ENCODE data around the gene TEC.
"Not testable (repeated sequence)": the region's sequence is repeated elsewhere in the genome, so short reads cannot be mapped to it uniquely, and the experiment has no call there.

The TEC gene

DNA sequence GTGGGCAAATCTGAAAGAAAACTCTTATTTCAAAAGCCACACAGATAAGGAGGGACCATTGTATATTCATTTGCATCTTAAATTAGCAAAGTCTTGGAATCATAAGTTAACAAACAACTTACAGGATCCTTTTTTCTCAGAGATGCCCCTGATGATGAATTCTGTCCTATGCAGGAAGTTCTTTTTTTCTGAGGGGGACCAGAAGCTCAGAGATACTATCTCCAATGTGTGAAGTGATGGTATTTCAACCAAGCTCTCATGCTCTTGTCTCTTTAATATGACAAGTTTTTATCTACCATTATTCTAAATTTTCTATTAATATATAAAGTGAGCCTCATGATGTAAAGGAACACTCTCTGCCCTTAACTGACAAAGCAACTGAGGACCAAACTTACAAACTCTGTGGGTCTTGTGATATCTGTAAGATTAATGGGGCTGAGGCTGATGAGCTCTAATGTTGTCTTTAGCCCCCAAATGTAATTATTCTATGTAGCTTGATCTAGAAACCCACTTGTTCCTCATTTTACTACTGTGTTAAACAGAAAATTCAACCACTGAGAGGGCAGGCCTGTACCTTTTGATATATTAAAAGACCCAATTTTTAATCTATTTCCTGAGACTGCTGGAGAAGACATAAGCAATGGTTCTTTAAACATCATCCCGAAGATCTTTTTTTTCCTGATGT lies 27.0 kb downstream of the TEC start:
- DNase-seq (ENCODE audit: low read depth) = no peak

DNA sequence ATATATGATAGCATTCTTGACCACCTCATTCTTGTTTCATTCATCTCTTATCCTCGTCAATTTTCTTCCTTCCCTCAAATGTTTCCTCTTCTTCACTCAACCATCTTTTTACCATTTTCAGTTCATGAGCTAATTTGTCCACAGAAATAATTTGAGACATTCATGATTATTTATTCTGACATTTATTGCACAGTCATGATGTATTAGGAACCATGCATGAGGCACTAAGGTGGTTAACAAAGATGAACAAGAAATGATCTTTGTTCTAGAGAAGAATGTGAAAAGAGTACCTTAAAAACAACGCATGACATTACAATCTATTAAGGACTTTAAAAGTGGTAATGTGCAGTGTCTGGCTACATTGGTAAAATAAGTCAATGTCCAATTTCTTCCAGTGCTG lies 27.9 kb downstream of the TEC start:
- DNase-seq (ENCODE audit: low read depth) = no peak

DNA sequence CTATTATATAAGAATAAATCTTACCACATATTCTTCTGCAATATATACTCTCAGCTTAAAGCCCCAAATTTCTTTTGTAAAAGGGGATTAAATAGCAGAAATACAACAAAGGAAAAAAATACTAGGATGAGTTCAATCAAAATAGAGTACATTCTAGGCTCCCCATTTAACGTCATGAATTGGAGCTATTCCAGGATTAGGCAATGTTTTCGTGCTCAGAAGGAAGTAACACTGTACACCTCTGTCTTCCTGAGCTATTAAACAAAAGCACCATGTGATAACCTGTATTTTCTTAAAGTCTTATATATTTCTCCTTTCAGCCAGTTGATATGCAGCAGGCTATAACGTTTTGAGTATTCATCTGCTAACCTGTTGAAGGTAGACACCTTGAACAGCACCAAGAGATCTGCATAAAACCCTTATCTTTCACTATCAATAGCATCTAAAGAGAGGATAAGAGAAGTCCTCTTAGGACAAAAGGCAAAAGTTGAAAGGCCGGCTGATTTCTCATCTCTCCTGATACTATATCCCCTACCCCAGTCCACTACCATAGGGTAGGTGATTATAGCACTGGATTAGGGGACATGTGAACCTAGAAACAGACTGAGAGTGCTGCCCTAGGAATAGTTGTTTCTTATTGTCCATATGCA lies 31.5 kb downstream of the TEC start:
- no peak for DNase-seq (ENCODE audit: low read depth)

DNA sequence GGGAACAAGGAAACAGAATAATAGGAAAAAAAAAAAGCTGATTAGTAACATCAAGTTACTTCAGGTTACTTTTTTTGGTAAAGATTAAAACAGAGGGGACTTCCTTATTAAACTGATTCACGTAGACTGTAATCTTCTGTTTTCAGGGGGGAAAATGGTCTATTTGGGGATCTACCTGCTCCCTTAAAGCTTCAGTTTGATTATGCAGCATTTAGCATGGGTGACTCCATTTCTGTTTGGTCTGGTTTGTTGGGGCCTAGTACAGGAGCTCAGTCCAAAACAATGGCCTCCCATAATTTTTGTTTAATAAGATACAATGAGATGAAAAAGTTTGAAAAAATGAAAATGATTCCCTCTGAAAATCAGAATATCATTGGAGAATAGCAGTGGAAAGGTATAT lies 34.6 kb downstream of the TEC start:
- no peak for DNase-seq (ENCODE audit: low read depth)

DNA sequence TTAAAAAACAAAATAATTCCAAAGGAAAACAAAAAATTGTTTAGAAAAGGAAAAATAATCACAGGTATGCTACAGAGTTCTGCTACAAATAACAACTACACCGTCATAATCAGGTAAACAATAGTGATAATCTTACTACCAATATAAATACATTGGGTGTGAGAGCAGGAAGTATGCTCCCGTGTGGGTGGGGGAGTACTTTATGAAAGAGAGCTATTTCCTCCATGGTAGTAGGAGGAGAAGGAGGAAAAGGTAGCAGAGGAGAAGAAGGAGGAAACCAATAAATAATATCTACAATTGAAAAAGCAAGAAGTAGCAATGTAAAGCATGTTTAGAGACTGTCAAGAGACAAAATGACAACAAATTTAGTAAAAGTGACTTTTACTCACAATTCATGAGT lies 35.1 kb downstream of the TEC start:
- DNase-seq (ENCODE audit: low read depth) = no peak

DNA sequence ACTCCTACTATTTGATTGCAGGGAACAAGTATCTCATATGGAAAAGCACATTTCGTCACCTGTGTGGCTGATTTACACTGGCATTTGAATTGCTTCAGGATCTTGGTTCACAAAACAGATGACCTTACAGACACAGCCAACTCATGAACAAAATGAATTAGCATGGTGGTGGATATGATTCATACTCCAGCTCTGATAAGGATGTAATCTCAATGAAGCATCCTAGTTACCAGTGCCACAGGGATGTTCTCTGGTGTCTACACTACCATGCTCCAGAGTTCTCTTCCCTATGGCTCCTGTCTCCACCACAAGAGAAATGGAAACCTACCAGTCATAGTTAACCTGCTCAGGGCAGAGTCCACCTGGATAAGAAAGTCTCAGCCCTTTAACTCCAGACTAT lies 40.7 kb downstream of the TEC start:
- no peak for DNase-seq (ENCODE audit: low read depth)

DNA sequence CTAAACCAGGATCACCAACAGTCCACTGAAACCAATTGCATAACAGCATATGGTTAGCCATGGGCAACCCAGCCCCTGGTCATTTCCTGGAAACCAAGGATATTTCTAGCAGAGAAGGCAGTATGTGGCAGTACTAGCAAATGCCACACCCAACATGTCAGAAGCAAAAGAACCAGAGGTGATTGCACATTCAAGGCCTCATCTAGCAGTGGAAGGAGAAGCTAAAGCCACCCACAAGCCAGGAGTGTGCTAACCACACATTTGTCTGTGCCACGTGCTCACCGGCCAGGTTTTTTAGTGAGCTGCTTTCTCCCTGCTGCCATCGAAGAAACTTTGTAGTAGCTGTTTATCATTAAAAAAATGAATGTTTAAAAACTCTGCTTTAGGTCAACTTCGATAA lies 42.0 kb downstream of the TEC start:
- DNase-seq (ENCODE audit: low read depth) = no peak

DNA sequence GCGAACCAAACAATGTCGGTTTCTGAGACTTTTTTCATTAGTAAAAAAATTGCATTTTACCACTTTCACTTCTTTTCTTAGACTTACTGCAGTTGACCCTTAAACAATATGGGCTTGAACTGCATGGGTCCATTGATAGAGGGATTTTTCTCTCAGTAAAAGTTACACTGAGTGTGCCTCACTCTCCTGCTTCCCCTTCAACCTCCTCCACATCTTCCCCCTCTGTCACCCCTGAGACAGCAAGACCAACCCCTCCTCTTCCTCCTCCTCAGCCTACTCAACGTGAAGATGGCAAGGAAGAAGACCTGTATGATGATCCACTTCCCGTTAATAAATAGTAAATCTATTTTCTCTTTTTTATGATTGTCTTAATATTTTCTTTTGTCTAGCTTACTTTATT lies 43.4 kb downstream of the TEC start:
- DNase-seq (ENCODE audit: low read depth) = no peak

DNA sequence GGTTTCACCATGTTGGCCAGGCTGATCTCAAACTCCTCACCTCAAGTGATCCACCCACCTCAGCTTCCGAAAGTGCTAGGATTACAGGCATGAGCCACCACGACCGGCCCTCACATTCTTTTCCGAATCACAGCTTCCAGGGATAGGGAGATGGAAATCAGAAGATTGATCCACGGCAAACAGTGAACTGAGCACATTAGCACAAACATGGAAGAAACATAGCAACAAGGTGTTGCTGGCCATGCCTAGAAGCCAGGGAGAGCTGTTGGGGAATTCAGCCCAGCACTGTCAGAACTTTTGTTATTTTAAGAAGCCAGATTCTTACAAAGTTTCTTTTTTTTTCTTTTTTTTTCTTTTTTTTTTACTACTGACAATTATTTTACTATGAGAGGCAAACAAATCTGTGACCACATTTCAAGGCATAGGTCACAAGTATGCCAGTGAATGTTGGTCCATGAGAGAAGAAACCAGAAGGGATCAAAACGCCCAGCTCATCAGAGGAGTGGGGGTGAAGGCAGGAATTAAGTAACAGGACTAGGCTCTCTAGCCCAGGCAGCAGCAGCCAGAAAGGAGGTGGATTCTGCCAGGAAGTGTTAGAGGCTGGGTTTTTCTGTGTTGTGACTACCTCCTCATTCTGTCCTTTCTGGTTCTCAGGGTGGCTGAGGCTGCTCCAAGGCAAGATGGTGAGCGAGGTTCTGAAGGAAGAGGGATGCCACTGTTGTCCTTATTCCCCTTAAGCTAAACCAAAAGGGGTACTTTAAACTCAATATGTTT lies 44.1 kb downstream of the TEC start:
- no peak for DNase-seq (ENCODE audit: low read depth)

DNA sequence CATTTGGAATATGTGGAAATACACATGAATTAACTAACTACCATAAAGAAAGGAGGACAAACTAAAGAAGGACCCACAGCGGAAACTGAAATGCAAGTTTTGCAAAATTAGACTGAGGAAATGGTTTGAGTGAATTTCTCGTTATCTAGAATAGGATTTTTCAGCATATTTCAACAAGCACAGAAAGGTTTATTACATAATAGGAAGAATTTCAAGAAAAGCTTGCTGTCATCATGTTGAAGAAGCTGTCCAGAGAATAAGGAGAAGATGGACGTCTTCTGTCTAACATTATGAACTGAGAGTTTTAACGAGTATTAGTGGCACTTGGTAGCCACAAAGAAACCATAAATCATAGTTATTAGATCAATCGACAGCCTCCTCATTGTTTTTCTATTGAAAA lies 45.0 kb downstream of the TEC start:
- DNase-seq (ENCODE audit: low read depth) = no peak

DNA sequence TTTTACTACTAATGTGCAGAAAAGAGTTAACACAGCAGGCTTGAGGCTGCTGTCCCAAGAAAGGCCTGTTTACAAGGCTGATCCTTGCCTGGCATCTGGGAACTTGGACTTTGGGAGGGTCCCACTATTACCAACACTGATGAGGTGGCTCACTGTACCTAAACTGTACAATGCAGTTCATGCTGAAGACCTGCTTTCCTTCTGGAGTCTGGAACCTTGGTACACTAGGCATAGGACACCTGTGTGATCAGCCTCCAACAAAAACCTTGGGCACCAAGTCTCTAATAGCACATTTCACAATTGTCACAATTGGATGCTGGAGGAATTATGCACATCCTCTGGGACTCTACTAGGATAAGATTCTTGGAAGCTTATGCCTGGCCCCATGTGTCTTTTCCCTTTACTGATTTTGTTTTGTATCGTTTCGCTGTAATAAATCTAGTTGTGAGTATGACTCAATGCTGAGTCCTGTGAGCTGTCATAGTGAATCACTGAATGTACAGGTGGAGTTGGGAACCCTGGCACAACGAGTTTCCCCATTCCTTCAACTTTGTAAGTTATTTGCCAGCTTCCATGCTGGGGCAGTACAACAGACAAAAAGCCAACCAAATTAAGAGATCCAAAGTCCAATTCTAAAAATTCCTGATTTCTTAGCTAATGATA lies 45.9 kb downstream of the TEC start:
- no peak for DNase-seq (ENCODE audit: low read depth)

DNA sequence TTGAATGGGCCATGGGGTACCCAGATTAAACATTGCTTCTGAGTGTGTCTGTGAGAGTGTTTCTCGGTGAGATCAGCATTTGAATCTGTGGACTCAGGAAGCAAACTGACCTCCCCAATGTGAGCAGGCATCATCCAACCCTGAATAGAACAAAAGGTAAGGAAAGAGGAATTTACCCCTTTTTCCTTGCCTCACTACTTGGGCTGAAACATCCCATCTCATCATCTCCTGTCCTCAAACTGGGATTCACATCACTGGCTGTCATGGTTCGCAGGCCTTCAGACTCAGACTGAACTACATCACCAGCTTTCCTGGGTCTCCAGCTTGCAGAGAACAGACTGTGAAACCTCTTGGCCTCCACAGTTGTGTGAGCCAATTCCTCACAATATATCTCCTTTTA lies 47.1 kb downstream of the TEC start:
- DNase-seq (ENCODE audit: low read depth) = no peak

DNA sequence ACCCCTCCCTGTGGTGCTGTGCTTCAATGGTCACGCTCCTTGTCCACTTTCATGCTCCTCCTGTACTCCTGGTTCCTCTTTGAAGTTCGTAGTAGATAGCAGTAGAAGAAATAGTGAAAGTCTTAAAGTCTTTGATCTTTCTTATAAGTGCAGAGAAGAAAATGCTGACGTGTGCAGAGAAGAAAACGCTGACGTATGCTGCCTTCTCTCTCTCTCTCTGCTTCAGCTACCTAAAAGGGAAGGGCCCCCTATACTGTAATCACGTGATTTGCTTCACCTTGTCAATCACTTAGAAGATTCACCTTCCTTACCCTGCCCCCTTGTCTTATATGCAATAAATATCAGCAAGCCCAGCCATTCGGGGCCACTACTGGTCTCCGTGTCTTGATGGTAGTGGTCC lies 50.2 kb downstream of the TEC start:
- DNase-seq (ENCODE audit: low read depth) = not testable (repeated sequence)

DNA sequence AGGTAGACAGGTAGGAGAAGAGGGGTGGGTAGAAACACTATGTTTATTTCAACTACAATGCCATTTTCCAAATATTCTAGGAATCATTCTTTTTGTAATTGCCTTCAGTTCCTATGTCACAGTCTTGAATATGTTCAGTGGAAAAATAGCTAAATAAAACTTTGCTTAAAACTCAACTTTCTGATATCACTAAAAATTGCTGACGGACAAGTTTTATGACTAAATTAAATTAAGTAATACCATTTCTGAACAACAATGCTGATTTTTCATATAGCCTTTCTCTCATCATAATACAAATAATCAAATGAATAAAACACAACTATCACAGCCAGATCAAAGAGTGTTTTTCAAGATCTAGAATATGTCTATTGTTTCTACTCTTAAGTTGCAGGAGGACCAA lies 53.1 kb downstream of the TEC start:
- no peak for DNase-seq (ENCODE audit: low read depth)

DNA sequence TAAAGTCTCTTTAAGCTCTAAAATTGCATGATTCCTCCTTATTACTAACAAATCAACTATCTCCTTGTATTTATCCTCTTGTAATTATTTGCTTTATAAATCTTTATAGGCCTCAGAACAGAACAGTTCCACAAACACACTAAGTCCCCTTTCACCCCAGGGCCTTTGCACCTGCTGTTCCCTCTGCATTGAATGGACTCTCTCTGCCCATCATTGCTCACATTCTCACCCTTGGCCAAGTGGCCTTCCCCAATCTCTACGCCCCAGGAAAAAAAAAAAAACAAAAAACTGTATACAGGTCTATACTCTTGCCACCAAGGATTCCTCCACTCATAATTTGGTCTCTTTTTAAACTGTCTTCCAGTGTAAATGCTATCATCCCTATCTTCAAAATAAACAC lies 53.7 kb downstream of the TEC start:
- no peak for DNase-seq (ENCODE audit: low read depth)

DNA sequence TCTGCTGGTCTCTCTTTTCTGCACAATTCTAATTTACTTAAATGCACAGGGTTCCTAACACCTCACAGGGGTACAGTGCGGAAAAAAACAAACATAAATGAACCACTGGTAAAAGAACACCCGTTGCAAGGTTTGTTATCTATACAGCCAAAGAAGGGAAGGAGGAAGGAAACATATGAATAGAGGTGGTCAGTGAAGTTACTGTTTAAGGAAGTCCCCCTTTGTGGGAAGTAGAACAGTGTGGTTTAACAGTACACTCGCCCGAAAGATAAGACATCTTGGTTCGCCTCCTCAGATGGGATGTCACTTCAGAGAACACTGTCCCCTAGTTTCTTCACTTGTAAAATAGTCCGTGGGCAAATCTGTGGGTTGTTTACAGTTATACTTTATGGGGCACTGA lies 57.5 kb downstream of the TEC start:
- DNase-seq (ENCODE audit: low read depth) = no peak

DNA sequence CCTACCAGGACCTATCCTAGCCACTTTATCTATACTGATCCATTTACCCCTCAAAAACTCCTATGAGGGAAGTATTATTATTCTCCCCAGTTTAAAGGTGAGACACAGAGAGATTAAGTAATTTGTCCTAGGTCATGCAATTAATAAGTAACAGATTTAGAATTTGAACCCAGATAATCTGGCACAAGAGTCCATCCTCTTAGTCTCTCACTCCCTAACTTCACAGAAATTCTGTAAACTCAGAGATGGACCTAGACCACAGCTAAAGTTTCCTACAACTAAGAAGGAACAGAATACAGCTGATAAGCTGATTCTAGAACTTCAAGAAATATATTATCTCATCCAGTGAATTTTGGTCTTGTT lies 58.7 kb downstream of the TEC start:
- DNase-seq (ENCODE audit: low read depth) = no peak

DNA sequence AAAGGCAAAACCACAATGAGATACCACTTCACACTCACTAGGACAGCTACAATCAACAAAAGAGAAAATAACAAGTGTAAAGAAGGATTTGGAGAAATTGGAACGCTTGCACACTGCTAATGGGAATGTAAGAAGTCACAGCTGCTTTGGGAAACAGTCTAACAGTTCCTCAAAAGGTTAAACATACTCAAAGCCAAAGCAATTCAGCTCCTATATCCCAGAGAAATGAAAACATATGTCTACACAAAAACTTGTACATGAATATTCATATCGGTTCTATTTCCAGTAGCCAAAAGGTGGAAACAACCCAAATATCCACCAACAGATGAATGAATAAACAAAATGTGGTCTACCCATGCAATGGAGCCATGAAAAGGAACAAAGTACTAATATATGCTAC lies 64.0 kb downstream of the TEC start:
- no peak for DNase-seq (ENCODE audit: low read depth)

DNA sequence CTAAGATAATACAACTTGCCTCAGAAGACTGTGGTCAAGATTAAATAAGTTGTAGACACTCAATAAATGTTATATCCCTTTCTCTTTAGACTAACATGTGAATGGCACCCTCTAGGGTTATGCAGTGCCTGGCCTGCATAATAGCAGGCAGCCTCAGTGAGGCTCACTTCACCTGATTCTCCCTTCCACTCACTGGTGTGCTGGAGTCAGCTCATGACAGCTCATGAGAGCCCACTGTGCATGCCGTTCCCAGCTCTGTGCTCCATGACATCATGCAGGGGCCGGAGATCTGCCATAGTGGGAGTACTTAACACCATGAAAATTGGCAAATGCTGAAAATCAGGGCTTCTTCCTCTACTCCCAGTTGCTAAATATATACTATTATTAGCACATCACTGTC lies 64.5 kb downstream of the TEC start:
- DNase-seq (ENCODE audit: low read depth) = no peak

DNA sequence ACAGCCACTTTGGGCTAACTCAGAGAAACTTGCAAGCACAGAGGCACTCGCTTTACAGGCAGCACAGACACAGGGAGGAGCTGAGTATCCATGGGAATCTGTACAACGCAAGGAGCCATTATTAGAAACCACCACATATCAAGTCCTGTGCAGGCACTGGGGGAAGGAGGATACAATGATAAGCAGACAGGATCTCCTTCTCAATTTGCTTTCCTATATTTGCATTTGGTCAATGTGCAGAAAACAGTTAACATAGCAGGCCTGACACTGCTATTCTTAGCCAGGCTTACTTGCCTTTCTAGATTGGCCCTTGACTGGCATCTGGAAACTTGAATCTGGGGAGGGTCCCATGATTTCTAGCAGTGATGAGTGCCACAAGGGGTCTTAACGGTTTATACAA lies 65.8 kb downstream of the TEC start:
- DNase-seq (ENCODE audit: low read depth) = no peak

DNA sequence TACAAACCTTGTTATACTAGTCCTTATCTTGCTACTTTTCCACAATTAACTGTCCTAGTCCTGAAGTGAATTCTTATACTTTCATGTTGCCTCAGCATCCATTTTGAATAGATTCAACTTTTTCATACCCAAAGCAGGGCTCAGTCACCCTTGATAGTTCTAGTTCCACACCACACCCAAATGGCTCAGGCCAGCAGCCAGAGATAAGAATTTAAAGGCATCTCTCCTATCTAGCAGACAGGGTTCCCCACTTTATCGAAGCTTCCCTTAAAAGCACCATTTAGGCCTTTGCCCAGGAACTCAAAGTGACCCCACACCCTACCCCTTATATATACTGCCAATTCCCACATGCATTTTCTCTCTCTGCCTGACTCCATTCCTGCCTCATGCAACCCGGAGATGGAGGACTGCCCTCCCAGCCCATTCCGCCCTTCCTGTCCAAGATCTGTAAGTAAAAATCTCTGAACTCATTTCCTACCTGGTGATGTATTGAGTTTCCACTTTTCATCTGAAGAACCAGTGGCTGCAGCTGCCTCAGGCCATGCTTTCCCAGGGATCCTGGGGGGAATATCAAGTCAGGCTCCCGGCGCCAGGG lies 71.9 kb downstream of the TEC start:
- DNase-seq (ENCODE audit: low read depth) = no peak

DNA sequence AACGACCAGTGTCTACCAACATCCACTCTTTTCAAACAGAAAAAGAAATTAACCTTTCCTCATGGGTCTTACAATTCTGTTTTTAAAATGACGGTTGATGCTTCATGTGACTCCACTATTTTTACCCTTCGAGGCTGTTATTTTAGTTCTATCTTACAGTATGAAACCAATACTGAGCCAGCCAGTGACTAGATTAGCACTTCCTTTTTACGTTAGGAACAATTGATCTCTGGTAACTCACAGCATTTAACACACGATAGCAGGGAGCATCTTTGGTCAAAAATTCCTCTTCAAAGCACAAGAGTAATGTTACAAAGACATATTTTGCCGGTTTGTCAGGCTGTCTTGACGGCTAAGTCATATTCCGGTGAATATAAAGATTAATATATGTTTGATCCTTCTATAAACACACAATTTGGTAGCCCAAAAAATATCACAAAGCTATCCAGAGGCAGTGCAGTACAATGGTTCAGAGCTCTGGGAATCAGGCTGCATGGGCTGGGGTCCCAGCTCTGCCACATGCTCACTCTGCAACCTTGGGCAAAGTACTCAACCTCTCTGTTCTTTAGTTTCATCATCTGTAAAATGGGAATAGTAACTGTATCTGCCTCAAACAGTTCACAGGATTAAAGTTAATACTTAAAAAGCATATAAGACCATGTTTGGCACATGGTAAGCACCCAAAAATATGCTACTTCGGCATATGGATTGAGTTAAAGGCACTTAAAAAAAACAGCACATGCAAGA lies 72.7 kb downstream of the TEC start:
- DNase-seq (ENCODE audit: low read depth) = no peak
